ENCODE data around the gene OR10V1.
A peak's percentile ranks its signal among the peaks of the same experiment; 100 is the strongest.

OR10V1 gene

DNA sequence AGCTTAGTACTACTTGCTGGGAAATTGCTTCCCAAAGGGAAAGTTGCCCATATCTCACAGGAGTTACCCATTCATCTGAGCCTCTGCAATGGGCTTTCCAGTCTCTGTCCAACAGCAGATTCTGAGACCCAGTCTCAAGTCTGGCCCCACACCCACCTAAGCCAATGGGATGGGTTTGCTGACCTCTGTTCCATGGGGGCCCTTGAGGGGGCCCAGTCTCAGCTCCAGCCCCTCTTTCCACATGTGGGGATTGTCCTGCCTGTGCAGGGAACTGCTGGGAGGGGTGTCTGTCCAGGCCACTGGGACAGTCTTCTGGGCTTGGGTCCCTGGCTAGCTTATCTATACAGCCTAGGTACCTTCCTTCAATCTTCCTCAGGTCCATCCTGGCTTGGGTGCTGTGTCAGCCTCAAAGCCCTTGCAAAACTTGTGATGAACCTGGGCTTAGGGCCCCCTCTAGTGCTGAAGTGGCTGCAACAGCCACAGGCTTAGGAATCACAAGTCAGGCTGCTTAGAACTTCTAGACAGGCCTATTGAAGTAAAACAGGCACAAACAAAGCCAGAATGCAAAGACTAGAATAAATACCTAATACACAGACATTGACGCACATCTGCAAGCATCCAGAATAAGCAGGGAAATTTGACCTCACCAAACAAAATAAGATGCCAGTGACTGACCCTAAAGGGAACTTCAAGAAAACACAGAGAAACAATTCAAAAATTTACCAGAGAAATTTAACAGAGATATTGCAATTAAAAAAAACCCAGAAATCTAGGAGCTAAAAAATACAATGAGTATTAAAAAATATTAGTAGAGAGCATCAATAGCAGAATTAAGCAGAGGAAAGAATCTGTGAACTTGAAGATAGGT lies 33.1 kb downstream of the OR10V1 start:
- TF ChIP-seq, protein P1, sequence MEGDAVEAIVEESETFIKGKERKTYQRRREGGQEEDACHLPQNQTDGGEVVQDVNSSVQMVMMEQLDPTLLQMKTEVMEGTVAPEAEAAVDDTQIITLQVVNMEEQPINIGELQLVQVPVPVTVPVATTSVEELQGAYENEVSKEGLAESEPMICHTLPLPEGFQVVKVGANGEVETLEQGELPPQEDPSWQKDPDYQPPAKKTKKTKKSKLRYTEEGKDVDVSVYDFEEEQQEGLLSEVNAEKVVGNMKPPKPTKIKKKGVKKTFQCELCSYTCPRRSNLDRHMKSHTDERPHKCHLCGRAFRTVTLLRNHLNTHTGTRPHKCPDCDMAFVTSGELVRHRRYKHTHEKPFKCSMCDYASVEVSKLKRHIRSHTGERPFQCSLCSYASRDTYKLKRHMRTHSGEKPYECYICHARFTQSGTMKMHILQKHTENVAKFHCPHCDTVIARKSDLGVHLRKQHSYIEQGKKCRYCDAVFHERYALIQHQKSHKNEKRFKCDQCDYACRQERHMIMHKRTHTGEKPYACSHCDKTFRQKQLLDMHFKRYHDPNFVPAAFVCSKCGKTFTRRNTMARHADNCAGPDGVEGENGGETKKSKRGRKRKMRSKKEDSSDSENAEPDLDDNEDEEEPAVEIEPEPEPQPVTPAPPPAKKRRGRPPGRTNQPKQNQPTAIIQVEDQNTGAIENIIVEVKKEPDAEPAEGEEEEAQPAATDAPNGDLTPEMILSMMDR (IDR thresholded peaks at IDR 0.05; ENCODE audit: borderline replicate concordance, control extremely low read depth, extremely low read depth, insufficient read depth, missing control alignments): peak; percentile 83
- in situ Hi-C loops (cut with MboI; ENCODE audit: low sequenced_read_pairs, unreplicated experiment): no loop called here
- DNase-seq (ENCODE audit: low spot score): peak; percentile 62

- TF ChIP-seq, protein P1 (IDR thresholded peaks at IDR 0.05; ENCODE audit: borderline replicate concordance, control extremely low read depth, extremely low read depth, insufficient read depth, missing control alignments): no peak
- in situ Hi-C loops (cut with MboI; ENCODE audit: low sequenced_read_pairs, unreplicated experiment): no loop called here
- no peak for DNase-seq (ENCODE audit: low spot score)
These were observed 34.3 kb downstream of the OR10V1 start for GRCh38 chr11:59679347-59679746.

GRCh38 chr11:59678813-59679165 lies 34.9 kb downstream of the OR10V1 start:
- TF ChIP-seq, protein P1 (IDR thresholded peaks at IDR 0.05; ENCODE audit: borderline replicate concordance, control extremely low read depth, extremely low read depth, insufficient read depth, missing control alignments): no peak
- in situ Hi-C loops (cut with MboI; ENCODE audit: low sequenced_read_pairs, unreplicated experiment): no loop called here
- DNase-seq (ENCODE audit: low spot score): no peak

DNA sequence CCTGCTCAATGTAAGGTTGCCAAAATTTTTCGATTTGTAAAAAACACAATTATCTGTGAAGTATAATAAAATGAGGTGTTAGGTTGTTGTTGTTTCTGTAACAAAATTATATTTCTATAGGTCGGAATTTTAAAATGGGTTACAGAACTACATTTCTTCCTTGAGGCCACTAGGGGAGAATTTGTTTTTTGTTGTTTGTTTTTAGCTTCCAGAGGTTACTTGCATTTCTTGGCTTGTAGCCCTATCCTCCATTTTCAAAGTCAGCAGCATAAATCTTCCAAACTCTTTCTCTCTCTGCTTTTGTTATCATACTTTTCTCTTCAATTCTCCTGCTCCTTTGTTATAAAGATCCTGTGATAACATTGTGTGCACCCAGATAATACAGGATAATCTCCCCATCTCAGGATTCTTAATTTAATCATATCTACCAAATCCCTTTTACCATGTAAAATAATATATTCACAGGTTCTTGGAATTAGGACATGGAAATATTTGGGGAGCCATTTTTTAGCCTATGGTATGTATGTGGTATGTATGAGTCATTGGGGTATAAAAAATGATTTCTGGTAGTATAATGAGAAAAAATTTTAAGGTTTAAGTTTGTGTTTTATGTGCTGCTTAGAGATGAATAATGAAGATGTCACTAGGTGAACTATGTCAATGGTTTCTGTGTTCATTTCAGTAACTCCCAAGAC lies 35.4 kb downstream of the OR10V1 start:
- no peak for DNase-seq (ENCODE audit: low spot score)
- TF ChIP-seq, protein P1 (IDR thresholded peaks at IDR 0.05; ENCODE audit: borderline replicate concordance, control extremely low read depth, extremely low read depth, insufficient read depth, missing control alignments): no peak
- in situ Hi-C loops (cut with MboI; ENCODE audit: low sequenced_read_pairs, unreplicated experiment): no loop called here

- in situ Hi-C loops (cut with MboI; ENCODE audit: low sequenced_read_pairs, unreplicated experiment): no loop called here
- TF ChIP-seq, protein P1 (IDR thresholded peaks at IDR 0.05; ENCODE audit: borderline replicate concordance, control extremely low read depth, extremely low read depth, insufficient read depth, missing control alignments): no peak
- no peak for DNase-seq (ENCODE audit: low spot score)
These were observed 37.4 kb downstream of the OR10V1 start for GRCh38 chr11:59676205-59676604.

DNA sequence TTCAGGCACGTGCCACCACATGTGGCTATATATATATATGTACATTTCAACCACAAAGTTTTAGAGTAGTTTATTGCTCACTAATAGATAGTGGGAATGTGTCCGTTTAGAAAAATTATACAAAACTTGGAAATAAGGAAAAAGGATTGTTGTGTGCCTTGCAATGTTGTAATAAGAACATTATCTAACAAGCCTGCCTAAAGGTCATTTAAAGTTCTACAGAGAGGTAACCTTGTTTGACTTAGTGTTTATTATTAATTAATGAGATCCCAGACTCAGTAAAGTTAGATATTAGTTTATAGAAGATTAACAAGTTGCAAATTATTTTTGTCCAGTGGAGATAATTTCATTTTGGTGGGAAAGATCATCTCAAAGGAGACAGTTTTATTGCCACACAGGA lies 39.4 kb downstream of the OR10V1 start:
- TF ChIP-seq, protein P1 (IDR thresholded peaks at IDR 0.05; ENCODE audit: borderline replicate concordance, control extremely low read depth, extremely low read depth, insufficient read depth, missing control alignments): no peak
- no peak for DNase-seq (ENCODE audit: low spot score)
- in situ Hi-C loops (cut with MboI; ENCODE audit: low sequenced_read_pairs, unreplicated experiment): no loop called here

All from GM13976 (cell line).